ENCODE measurements around the gene SVOPL.
"Not testable (repeated sequence)": the region's sequence is repeated elsewhere in the genome, so short reads cannot be mapped to it uniquely, and the experiment has no call there.

Gene SVOPL

GRCh38 chr7:138700857-138701536 lies at the start of gene SVOPL:
SVOPL (minus strand) TSS chr7:138701362; CDS start chr7:138679045, 22,317 bp downstream.
- DNase-seq (ENCODE audit: low read depth): no peak

- no peak for DNase-seq (ENCODE audit: low read depth)
These were observed 49.3 kb upstream of the SVOPL start for GRCh38 chr7:138750473-138750872.

GRCh38 chr7:138749960-138750359 lies 48.8 kb upstream of the SVOPL start:
- no peak for DNase-seq (ENCODE audit: low read depth)

- DNase-seq (ENCODE audit: low read depth): no peak
These were observed 47.5 kb upstream of the SVOPL start for GRCh38 chr7:138748666-138749065.

GRCh38 chr7:138746073-138746472 lies 44.9 kb upstream of the SVOPL start:
- no peak for DNase-seq (ENCODE audit: low read depth)

- DNase-seq (ENCODE audit: low read depth): no peak
These were observed 44.0 kb upstream of the SVOPL start for GRCh38 chr7:138745189-138745588.

- no peak for DNase-seq (ENCODE audit: low read depth)
These were observed 40.2 kb upstream of the SVOPL start for GRCh38 chr7:138741453-138741735.

- no peak for DNase-seq (ENCODE audit: low read depth)
These were observed 38.7 kb upstream of the SVOPL start for GRCh38 chr7:138739859-138740258.

GRCh38 chr7:138738551-138739335 lies 37.6 kb upstream of the SVOPL start:
- DNase-seq (ENCODE audit: low read depth): peak; percentile 62

GRCh38 chr7:138738114-138738513 lies 37.0 kb upstream of the SVOPL start:
- no peak for DNase-seq (ENCODE audit: low read depth)

GRCh38 chr7:138735399-138735798 lies 34.2 kb upstream of the SVOPL start:
- DNase-seq (ENCODE audit: low read depth): no peak

- not testable (repeated sequence) for DNase-seq (ENCODE audit: low read depth)
These were observed 30.6 kb upstream of the SVOPL start for GRCh38 chr7:138731733-138732132.

GRCh38 chr7:138729444-138729843 lies 28.3 kb upstream of the SVOPL start:
- no peak for DNase-seq (ENCODE audit: low read depth)

GRCh38 chr7:138727336-138728099 lies 26.4 kb upstream of the SVOPL start:
- DNase-seq (ENCODE audit: low read depth): no peak

- DNase-seq (ENCODE audit: low read depth): no peak
These were observed 25.1 kb upstream of the SVOPL start for GRCh38 chr7:138726288-138726687.

- no peak for DNase-seq (ENCODE audit: low read depth)
These were observed 19.1 kb upstream of the SVOPL start for GRCh38 chr7:138720286-138720685.

- no peak for DNase-seq (ENCODE audit: low read depth)
These were observed 15.7 kb upstream of the SVOPL start for GRCh38 chr7:138716889-138717288.

- DNase-seq (ENCODE audit: low read depth): no peak
These were observed 12.0 kb upstream of the SVOPL start for GRCh38 chr7:138713191-138713590.

GRCh38 chr7:138712652-138713051 lies 11.5 kb upstream of the SVOPL start:
- no peak for DNase-seq (ENCODE audit: low read depth)

- DNase-seq (ENCODE audit: low read depth): no peak
These were observed 9.6 kb upstream of the SVOPL start for GRCh38 chr7:138710536-138711385.

- DNase-seq (ENCODE audit: low read depth): no peak
These were observed 4.0 kb upstream of the SVOPL start for GRCh38 chr7:138705167-138705566.

- DNase-seq (ENCODE audit: low read depth): no peak
These were observed 368 bp upstream of the SVOPL start for GRCh38 chr7:138701537-138701923.
